COR-L47 (cell line): ENCODE results near the gene CCSER1.
"Not testable (repeated sequence)": the region's sequence is repeated elsewhere in the genome, so short reads cannot be mapped to it uniquely, and the experiment has no call there.

Source experiments
- DNase-seq: peaks from one replicate; lab custom pipeline; 2025; lab: John Stamatoyannopoulos, UW

CCSER1 gene

DNA sequence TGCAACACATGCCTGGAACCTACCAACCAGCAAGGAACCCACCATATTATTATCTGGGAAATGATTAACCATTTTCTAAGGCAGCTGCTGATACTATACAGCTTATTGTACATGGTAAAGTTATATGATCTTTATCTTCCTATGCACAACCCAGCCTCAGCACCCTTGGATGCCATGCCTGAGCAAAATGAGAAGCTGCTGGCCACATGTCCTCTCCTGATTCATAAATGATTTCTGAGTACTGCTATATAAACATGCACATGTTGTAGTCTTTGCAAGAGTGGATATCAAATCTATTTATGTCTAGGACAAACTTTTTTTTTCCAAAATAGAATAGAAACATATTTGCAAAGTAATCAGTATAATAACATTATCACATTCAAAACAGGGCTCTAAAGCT lies 1043.6 kb downstream of the CCSER1 start:
- DNase-seq: no peak

DNA sequence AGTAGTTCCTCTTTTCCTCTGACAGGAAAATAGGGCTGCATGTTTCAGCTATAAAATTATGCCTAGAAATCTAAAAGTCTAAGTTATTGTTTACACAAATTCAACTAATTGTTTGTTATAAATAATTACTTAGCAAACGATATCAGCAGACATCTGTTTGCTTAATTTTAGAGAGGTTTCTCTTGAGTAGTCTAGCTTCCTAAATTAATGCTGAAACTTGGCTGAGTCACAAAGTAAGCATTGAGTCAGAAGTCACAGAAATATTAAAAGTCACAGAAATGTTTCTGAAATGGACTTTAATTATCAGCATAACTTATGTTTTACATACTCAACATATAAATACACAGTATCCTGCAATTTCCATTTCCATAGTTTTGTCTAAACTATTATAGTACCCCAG lies 1044.0 kb downstream of the CCSER1 start:
- DNase-seq: no peak

DNA sequence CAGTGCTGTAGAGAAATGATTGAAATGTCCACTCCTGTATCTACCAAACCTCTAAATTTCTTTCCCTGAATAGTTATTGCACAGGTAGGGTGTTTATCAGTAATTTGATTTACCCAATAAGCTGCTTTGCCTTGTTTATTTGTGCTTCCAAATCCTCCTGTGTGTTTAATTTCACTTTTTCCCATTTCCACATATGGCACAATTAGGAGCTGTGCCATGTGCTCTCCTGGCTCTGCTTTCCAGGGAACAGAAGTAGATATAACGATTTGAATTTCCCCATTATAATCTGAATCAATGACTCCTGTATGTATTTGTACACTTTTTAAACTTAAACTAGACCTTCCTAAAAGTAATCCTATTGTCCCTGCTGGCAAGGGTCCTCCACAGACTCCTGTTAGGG lies 1057.9 kb downstream of the CCSER1 start:
- not testable (repeated sequence) for DNase-seq

DNA sequence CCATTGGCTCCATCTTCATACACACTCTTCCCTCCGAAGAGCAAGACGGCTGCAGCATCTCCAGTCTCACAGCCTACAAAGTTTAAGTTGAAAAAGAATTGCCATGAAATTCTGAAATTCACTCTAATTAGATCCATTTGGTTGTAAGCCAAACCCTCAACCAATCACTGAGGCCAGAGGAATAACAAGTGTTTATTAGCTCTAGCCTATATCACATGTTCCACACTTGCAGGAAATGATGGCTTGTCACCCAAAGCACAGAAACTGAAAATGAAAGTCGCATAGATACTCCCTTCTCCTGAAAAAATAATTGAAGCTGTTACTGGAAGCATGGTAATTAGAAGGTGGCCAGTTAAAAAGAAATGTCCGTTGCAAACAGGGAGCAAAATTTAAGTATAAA lies 1071.8 kb downstream of the CCSER1 start:
- no peak for DNase-seq

DNA sequence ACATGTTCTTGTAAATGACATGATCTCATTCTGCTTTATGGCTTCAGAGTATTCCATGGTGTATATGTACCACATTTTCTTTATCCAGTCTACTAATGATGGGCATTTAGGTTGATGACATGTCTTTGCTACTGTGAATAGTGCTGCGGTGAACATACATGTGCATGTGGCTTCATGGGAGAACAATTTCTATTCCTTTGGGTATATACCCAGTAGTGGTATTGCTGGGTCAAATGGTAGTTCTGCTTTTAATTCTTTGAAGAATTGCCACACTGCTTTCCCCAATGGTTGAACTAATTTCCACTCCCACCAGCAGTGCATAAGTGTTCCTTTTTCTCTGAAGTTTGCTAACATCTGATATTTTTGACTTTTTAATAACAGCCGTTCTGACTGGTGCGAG lies 1080.3 kb downstream of the CCSER1 start:
- no peak for DNase-seq

DNA sequence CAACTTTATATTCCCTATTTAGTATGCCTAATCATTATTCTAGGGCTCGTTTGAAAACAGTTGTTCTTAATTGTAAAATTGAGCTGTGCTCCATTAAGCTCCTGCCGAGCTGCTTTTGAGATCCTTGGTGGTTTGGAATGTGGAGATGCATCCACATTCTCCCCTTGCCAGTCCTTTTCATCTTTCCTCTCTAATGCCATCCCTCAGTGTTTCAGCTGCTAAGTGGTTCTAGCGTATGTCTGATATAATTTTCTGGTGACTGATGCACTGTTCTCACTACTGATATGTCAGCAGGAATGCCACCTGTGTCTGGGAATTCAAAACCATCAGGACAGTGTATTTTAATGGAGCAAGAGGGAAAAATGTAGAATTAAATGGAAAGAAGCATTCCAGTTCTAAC lies 1085.0 kb downstream of the CCSER1 start:
- no peak for DNase-seq

DNA sequence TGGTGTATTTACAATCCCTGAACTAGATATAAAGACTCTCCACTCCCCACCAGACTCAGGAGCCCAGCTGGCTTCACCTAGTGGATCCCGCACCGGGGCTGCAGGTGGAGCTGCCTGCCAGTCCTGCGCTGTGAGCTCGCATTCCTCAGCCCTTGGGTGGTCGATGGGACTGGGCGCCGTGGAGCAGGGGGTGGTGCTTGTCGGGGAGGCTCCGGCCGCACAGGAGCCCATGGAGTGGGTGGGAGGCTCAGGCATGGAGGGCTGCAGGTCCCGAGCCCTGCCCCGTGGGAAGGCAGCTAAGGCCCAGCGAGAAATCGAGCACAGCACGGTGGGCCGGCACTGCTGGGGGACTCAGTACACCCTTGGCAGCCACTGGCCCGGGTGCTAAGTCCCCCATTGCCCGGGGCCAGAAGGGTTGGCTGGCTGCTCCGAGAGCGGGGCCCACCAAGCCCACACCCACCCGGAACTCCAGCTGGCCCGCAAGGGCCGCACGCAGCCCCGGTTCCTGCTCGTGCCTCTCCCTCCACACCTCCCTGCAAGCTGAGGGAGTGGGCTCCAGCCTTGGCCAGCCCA lies 1090.7 kb downstream of the CCSER1 start:
- not testable (repeated sequence) for DNase-seq

DNA sequence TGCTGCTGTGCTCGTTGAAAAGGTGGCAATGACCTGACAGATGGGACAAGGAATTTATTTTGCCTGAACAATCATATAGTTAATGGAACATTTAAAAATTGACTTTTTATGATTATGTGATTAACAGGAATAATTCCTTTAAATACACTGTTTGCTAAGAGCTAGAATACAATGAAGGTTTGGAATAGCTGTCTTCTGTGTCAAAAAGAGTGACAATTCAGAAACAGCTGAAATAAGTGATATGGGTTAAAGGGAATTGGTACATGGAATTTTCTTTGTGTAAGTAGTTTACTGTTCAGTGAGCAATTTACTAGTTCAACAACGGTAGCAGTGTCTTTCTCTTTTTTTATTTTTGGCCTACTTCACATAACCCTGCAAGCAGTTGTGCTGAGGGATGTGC lies 1093.1 kb downstream of the CCSER1 start:
- DNase-seq: no peak

DNA sequence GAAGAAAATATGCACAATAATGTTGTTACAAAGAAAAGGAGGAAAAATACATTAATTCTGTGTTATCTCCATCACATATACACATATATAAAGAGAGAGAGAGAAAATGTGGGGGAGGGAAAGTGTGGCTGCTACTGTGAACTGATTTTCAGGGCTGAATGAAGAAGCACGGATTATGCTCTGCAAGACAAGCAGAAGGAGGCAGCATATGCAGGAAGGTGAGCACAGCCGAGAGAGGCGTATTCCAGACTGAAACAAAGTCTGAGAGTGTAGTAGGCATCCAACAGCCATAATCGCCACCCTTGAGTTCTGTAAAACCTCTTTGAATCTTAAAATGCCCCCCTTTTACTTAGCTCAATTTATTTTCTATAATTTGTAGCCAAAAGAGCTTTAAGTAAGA lies 1094.8 kb downstream of the CCSER1 start:
- DNase-seq: no peak

DNA sequence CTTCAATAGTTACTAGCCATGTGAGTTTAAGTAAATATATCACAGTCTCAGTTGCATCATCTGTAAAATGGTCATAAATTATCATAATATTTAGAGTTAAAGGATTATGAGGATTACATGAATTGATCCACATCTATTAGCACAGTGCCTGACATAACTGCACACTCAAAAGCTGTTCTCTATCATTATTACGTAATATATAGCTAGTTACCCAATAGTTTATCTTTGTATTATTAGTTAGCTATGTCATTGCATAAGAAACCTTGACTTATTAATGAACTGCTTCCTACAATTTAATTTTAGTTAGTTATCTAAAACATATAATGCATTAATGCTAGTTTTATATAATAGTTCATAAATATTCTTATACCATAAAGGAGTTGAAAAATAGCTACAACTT lies 1099.7 kb downstream of the CCSER1 start:
- no peak for DNase-seq

DNA sequence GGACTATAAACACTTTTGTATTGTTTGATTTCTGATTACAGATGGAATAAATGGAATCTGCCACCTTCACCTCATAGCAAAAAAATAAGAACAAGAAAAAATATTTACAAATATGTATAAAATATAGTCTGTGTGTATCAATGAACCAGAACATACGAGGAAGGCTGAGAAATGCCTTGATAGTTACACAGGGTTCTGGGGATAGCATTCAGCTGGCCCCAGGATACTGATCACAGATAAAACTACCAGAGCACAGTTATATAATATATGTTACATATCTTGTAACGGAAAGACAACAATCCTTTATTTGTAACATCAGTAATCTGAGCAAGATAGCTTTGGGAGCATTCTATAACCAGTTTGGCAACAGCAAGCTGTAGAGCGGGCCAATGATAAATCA lies 1101.5 kb downstream of the CCSER1 start:
- DNase-seq: no peak

DNA sequence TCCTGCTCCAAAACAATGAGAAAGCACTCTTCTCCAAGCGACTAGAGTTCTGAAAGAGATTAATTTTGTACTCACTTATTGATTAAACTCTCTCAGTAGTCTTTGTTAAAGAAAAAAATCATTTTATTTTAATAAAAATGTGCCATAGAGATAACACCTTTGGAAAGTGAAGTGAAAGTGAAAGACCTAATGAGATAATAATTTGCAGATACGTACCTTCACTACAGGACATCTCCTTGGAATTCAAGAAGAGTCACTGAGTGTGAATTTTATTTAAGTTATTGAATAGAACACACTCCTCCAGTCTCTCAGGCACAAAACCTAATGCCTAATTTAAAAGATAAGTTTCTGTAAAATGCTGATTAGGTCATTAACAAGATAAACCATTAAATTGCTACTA lies 1106.0 kb downstream of the CCSER1 start:
- DNase-seq: no peak

DNA sequence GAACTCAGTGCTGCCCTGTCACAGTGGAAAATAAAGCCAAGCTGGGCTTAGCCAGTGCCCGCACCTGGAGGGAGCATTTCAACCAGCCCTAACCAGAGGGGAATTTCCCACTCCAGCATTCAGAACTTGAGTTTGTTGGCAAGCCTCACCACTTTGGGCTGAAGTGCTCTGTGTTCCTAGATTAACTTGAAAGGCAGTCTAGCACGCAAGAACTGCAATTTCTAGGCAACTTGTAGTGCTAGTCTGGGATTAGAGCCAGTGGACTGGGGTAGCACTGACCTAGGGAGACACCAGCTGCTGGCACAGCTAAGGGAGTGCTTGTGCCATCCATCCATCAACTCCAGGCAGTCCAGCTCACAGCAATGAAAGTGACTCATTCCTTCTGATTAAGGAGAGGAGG lies 1115.9 kb downstream of the CCSER1 start:
- DNase-seq: no peak

DNA sequence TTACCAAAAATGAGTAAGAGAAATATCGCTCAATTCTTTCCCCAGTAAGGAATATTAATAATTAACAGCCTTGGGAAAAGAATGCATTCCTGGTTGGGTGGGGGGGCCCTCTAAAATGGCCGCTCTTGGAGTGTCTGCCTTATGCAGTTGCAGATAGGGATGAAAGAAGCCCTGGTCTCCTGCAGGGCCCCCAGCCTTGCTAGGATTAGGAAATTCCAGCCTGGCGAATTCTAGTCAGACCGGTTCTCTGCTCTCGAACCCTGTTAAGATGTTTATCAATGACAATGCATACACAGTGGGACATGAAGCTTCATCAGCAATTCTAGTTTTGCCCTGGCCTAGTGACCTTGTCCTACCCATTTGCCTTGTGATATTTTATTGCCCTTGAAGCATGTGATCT lies 1128.8 kb downstream of the CCSER1 start:
- no peak for DNase-seq

DNA sequence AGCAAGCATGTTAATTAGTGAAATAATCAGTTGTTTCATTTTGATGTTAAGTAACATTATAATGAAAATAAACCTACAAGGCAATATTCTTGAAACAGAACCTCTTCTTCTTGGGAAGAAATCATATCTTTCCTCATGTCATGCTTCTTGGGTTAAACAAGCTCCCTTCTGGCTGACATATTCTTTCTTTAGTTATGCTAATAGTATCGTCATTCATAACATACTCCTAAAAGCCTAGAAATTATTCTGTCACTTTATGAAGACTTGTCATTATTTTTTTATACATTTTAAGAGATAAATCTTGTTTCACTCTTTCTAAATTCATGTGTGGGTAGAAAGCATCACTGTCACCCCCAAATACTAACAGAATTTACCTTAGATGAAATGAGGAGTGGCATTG lies 1129.6 kb downstream of the CCSER1 start:
- DNase-seq: no peak

DNA sequence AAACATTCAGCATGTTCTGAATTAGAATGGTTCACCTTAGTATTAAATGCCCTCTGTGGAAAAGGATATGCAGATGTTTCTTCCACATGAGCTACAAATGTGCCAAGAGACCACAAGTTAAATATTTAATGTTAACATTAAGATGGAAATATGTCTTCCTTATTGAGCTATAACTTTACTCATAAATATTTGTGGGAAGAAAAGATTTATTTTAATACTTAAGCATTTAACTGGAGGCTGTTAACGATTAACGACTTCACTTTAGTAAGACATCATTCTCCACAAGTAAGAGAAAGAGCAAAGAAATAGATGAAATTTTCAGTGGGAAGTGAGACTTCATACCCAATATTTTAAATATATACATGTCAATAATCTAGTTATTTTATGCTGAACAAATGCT lies 1130.5 kb downstream of the CCSER1 start:
- DNase-seq: no peak

DNA sequence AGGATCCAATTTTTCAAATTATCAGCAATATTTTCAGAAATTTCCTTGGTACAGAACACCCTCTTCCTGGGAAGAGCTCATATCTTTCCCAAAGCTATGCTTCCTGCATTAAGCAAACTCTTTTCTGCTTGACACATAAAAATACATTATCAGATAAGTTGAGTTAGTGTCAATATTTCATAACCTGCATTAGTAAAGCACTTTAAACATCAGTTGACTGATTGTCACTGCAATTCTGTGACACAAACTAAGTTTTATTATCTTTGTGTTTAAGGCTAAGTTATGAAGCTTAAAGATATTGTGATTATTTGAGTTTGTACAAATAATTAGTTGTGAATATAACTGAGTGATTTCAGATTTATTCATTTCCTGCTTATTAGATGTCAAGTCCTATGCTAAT lies 1131.1 kb downstream of the CCSER1 start:
- no peak for DNase-seq

DNA sequence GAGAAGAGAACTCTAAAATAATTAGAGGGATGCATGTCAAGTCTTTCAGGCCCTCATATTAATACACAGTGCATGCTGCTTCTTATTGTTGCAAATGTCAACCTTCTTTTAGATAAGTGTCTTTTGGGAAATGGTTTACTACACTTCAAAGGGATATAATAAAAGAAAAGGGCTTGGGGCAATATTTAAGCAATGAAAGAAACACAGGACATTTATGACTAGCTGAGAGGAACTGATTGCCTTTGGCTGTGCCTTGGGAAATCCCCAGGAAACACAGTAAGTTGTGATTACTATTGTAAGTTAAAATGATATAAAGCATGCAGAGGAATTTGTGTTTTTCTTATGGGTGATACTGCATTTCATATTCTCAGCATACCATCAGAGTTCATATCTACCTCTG lies 1140.3 kb downstream of the CCSER1 start:
- DNase-seq: peak; percentile 17

DNA sequence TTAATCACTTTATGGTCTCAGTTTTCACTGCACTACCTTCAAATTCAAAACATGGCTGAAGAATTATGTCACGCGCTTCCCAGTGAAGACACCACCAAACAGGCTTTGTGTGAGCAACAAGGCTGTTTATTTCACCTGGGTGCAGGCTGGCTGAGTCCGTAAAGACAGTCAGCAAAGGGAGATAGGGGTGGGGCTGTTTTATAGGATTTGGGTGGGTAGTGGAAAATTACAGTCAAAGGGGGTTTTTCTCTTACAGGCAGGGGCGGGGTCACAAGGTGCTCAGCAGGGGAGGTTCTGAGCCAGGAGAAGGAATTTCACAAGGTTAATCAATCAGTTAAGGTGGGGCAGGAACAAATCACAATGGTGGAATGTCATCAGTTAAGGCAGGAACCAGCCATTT lies 1141.3 kb downstream of the CCSER1 start:
- not testable (repeated sequence) for DNase-seq

DNA sequence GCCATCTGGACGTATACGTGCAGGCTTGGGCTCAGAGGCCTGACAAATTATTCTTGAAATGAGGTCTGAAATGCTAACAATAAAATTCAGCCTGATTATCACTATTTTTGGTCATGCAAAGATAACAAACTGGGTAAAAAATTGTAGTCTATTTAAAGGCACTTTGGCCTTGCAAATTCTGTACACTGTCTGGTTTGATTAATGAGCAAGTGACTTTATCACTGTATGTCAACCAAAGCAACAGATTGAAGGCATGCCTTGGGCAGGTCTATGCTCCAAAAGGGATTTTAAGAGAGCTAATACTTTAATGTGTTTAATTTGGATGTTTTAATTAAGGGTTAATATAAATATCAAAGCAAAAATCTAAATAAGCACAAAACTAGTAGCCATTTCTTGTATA lies 1141.7 kb downstream of the CCSER1 start:
- DNase-seq: no peak

DNA sequence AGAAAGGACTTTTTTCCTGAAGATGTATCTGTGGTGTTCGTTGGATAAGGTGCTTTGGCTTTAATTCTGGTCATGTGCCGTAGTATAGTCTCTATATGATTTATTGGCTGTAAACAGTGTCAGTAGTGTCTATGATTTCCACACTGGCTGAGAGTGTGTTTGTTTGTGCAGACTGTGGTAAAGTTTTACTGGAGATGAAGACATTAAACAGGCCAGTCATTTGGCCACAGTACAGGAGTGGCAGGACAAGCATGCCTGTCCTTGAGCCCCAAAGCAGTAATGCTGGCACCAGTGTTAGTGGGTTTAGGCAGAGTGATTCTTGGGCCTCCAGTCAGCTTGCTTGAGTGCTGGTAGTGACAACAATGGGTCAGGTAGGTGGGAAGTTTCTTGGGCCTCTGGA lies 1152.7 kb downstream of the CCSER1 start:
- no peak for DNase-seq

DNA sequence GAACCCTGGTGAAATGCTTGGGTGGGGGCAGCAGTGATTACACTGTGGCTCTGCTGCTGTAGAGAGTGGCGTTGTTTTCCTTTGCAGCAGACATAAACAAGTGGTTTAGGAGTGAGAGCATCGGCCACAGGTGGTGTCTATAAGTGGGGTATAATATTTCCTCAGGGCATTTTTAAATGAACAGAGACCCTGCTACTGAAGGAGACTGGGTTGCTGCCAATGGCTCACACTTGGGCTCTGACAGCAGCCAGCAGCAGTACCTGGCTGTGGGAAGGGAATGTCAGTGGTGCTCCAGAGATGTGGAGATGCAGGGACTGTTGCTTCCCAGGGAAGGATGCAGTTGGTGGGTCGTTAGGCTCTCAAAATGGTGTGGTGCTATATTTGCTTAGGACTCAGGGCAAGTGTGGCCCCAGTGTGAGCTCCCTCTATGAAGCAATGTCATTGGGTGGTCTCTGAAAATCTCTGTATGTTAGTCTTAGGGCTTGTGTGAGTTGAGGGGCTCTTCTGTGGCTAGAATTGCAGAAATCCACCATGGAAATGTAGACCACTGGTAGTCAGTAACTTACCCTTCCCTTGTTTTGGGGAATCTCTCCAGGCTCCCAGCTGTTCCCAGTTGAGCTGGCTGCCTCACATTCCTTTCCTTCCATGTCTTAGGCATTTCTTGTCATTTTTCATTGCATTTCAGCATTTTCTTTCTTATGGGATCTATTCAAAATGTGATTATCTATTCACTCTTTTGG lies 1153.5 kb downstream of the CCSER1 start:
- DNase-seq: peak; percentile 20

DNA sequence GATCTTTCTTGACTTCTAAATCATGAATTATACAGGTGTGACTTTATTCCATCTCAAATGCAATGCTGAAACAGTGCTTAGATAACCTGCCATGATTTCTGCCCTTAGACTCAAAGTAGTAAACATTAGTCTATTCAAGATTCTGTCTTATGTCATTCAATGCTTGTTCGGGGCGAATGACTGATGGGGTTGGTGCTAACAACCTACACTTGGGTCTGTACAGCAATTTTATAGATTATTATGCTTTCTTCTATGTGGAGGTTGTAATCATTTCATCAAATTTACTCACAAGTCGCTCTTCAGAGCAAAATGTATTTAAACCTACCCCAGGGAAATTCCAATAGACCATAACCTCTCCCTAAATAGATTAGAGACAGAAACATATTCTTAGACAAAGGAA lies 1155.0 kb downstream of the CCSER1 start:
- DNase-seq: no peak

DNA sequence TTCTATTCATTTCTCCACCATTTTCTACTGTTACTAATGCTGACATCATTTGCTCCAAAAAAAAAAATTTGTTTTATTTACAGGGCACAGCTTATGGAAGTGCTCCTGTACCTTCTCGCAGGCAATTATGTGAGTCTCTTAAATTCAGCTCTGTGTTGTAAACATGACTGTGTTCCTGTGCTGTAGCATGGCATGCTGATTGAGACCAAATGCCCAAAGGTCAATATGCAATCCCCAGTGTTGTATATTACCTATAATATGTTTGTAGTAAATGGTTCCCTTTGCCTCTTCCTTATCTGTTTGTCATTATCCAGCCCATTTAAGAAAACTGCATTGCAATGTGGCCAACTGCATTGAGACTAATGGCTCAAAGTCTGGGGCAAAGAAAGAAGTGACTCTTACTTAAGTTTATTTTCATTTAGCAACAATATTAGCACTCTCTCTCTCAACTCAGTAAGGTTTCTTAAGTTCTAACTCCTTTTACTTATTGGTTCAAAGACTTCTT lies 1156.6 kb downstream of the CCSER1 start:
- no peak for DNase-seq
